HepG2 (cell line): ENCODE data around the gene PCBP2. TPM values are rescaled to one million over a fixed set of nuclear protein-coding genes. Genes with fewer than 3 reads are reported as not detected.

Experiments
- AKAP8 ChIP-seq: sonication (generic); formaldehyde crosslinking; IDR thresholded peaks from 2 replicates; pipeline ENCODE4 v1.5.1; 2020; ENCODE audit warnings: mild to moderate bottlenecking, missing genetic modification reagents
- ATAD3A ChIP-seq: sonication (generic); formaldehyde crosslinking; IDR thresholded peaks from 2 replicates; pipeline ENCODE4 v1.4.0; 2020; ENCODE audit warnings: missing genetic modification reagents
- DMAP1 ChIP-seq: IDR thresholded peaks from 2 replicates; pipeline ENCODE4 v1.6.1; 2016
- HNRNPL ChIP-seq: fragments of 200-400 bp; formaldehyde crosslinking; IDR thresholded peaks from 2 replicates; pipeline ENCODE4 v1.6.1; 2017; ENCODE audit warnings: mild to moderate bottlenecking, low read depth, low read length
- KDM5B ChIP-seq: sonication (generic); formaldehyde crosslinking; IDR thresholded peaks from 2 replicates; pipeline ENCODE4 v1.4.0; 2020; ENCODE audit warnings: missing genetic modification reagents, mild to moderate bottlenecking, borderline replicate concordance
- KLF13 ChIP-seq: sonication (generic); formaldehyde crosslinking; IDR thresholded peaks from 2 replicates; pipeline ENCODE4 v1.4.0; 2020; ENCODE audit warnings: mild to moderate bottlenecking, missing genetic modification reagents
- MAFK ChIP-seq, 2 experiments: IDR thresholded peaks in 1 of 2; conservative IDR thresholded peaks in 1 of 2; 2 replicates each; pipeline ENCODE4 v1.6.1; 2011; ENCODE audit warnings: improper control_type of control experiment in 2 of 2, low read length in 2 of 2
- NONO ChIP-seq, 2 experiments: fragments of 450-650 bp in 1 of 2; sonication (generic) in 1 of 2; formaldehyde crosslinking in 1 of 2; IDR thresholded peaks in 1 of 2; conservative IDR thresholded peaks in 1 of 2; 2 replicates each; pipeline versions ENCODE4 v1.6.1 to v1.8.0; 2017 to 2022; ENCODE audit warnings: mild to moderate bottlenecking in 1 of 2, missing genetic modification reagents in 1 of 2, moderate library complexity in 1 of 2
- POLR2G ChIP-seq: fragments of 200-400 bp; formaldehyde crosslinking; IDR thresholded peaks from 2 replicates; pipeline ENCODE4 v1.6.1; 2018; ENCODE audit warnings: mild to moderate bottlenecking, low read depth, low read length, moderate library complexity
- SOX5 ChIP-seq: IDR thresholded peaks from 2 replicates; pipeline ENCODE4 v1.6.1; 2016; ENCODE audit warnings: borderline replicate concordance
- TAF15 ChIP-seq: fragments of 200-400 bp; formaldehyde crosslinking; IDR thresholded peaks from one replicate; pipeline ENCODE4 v1.6.1; 2018; ENCODE audit warnings: mild to moderate bottlenecking, low read depth, low read length; ENCODE audit not compliant: poor library complexity, severe bottlenecking
- ZFP62 ChIP-seq: sonication (generic); formaldehyde crosslinking; IDR thresholded peaks from 2 replicates; pipeline ENCODE4 v1.4.0; 2020; ENCODE audit warnings: missing genetic modification reagents
- ZNF382 ChIP-seq: sonication (generic); formaldehyde crosslinking; IDR thresholded peaks from 2 replicates; pipeline ENCODE4 v1.5.0; 2020; ENCODE audit warnings: missing genetic modification reagents, mild to moderate bottlenecking, borderline replicate concordance
- ZNF558 ChIP-seq: sonication (generic); formaldehyde crosslinking; IDR thresholded peaks from 2 replicates; pipeline ENCODE4 v1.9.0; 2022; ENCODE audit warnings: mild to moderate bottlenecking, missing genetic modification reagents, borderline replicate concordance
- ZNF775 ChIP-seq: sonication (generic); formaldehyde crosslinking; IDR thresholded peaks from 2 replicates; pipeline ENCODE4 v1.4.0; 2020; ENCODE audit warnings: missing genetic modification reagents, mild to moderate bottlenecking, moderate library complexity, borderline replicate concordance
- polyA plus RNA-seq, 8 experiments: library from polyadenylated mRNA; depleted of rRNA in 3 of 8; stranded (reverse) in 7 of 8; unstranded in 1 of 8; fragments of >200 nt; fragmentation: Illumina TruSeq in 4 of 8; extraction: Trizol in 4 of 8; gene quantifications; 2 replicates each; pipeline versions ENCODE4 v1.2.1 to v1.2.3, GENCODE V29; 2011 to 2016; ENCODE audit warnings: low read depth in 4 of 8, missing spikeins in 1 of 8, mixed read lengths in 1 of 8; ENCODE audit not compliant: insufficient read depth in 1 of 8
- total RNA-seq, 5 experiments: library from RNA; depleted of rRNA; stranded (reverse); fragments of >200 nt; fragmentation: Illumina TruSeq; extraction: Trizol; gene quantifications; 2 replicates each; pipeline ENCODE4 v1.2.3, GENCODE V29; 2016; ENCODE audit warnings: low read depth in 1 of 5
- TF ChIP-seq, protein P1 (sequence below): IDR thresholded peaks from 2 replicates; pipeline ENCODE4 v1.6.1; 2016; ENCODE audit warnings: control low read depth
- TF ChIP-seq, protein P2 (sequence below): sonication (generic); formaldehyde crosslinking; conservative IDR thresholded peaks from 2 replicates; pipeline ENCODE4 v1.5.0; 2020; ENCODE audit warnings: missing genetic modification reagents
- TF ChIP-seq, protein P3 (sequence below): sonication (generic); formaldehyde crosslinking; IDR thresholded peaks from 2 replicates; pipeline ENCODE4 v1.5.0; 2020; ENCODE audit warnings: mild to moderate bottlenecking, missing genetic modification reagents
- TF ChIP-seq, protein P4 (sequence below): sonication (generic); formaldehyde crosslinking; IDR thresholded peaks from 2 replicates; pipeline ENCODE4 v1.4.0; 2020; ENCODE audit warnings: missing genetic modification reagents

The PCBP2 gene
- total and polyA plus RNA-seq, 2 of the 13 experiments (the other 11 are each of a cell fraction or from before 2014, with no cell fraction given) = 154 to 345 TPM

DNA sequence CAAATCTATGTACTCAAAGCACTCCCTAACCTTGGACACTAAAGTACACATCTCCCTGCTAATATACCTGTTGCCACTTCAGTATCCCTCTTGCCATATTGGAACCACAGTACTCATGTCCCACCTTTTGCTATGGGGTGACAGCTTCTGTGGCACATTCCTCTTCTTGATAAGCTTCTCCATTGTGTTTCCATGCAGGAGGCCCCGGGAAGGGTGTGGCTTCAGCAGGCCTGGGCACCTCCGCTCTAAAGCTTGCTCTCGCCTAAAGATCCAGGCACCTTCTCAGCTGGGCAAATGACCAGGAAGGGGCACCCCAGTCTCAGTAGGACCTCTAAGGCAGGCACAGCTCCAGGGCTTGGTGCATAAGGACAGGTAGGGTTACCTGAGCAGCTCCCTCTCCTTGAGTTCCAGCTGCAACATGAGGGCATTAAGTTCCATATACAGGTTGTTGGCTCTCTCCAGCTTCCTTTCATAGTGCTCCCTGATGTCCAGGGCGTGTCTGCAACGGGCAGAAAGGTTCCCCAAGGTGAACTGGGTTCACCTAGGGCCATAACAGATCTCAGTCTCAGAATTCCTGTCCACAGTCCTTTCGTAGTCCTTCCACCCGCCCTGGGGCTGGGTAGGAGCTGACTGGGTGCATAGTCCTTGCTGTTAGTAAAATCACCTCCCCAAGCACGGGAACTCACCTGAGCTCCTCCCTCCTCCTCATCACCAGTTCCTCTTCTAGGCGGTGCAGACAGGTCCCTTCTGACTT is 31.5 kb downstream of the PCBP2 start (continued):
- TF ChIP-seq, protein P1, sequence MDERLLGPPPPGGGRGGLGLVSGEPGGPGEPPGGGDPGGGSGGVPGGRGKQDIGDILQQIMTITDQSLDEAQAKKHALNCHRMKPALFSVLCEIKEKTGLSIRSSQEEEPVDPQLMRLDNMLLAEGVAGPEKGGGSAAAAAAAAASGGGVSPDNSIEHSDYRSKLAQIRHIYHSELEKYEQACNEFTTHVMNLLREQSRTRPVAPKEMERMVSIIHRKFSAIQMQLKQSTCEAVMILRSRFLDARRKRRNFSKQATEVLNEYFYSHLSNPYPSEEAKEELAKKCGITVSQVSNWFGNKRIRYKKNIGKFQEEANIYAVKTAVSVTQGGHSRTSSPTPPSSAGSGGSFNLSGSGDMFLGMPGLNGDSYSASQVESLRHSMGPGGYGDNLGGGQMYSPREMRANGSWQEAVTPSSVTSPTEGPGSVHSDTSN (CRISPR knock-in tag) = no peak
- TF ChIP-seq SOX5 (no peak), DMAP1 (no peak), ZNF558 (CRISPR knock-in tag) (no peak), TAF15 (no peak), POLR2G (peak; percentile 68), AKAP8 (CRISPR knock-in tag) (peak; percentile 11; the same call in 1 of the 2 replicates), ZNF382 (no peak), ZFP62 (no peak), KDM5B (CRISPR knock-in tag) (0 out of 2 replicates have a peak, but pooled peaks have one; percentile 21), ATAD3A (no peak), MAFK (conservative IDR thresholded peaks at IDR 0.05 in 1 of 2, IDR thresholded peaks at IDR 0.05 in 1 of 2; ENCODE audit: low read length in 2 of 2) (no peak), HNRNPL (no peak), ZNF775 (CRISPR knock-in tag) (no peak), KLF13 (CRISPR knock-in tag) (no peak), NONO (IDR thresholded peaks at IDR 0.05) (no peak), NONO (CRISPR knock-in tag; conservative IDR thresholded peaks at IDR 0.05) (no peak)
- TF ChIP-seq, protein P2, sequence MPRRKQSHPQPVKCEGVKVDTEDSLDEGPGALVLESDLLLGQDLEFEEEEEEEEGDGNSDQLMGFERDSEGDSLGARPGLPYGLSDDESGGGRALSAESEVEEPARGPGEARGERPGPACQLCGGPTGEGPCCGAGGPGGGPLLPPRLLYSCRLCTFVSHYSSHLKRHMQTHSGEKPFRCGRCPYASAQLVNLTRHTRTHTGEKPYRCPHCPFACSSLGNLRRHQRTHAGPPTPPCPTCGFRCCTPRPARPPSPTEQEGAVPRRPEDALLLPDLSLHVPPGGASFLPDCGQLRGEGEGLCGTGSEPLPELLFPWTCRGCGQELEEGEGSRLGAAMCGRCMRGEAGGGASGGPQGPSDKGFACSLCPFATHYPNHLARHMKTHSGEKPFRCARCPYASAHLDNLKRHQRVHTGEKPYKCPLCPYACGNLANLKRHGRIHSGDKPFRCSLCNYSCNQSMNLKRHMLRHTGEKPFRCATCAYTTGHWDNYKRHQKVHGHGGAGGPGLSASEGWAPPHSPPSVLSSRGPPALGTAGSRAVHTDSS (CRISPR knock-in tag) = no peak
- TF ChIP-seq, protein P3, sequence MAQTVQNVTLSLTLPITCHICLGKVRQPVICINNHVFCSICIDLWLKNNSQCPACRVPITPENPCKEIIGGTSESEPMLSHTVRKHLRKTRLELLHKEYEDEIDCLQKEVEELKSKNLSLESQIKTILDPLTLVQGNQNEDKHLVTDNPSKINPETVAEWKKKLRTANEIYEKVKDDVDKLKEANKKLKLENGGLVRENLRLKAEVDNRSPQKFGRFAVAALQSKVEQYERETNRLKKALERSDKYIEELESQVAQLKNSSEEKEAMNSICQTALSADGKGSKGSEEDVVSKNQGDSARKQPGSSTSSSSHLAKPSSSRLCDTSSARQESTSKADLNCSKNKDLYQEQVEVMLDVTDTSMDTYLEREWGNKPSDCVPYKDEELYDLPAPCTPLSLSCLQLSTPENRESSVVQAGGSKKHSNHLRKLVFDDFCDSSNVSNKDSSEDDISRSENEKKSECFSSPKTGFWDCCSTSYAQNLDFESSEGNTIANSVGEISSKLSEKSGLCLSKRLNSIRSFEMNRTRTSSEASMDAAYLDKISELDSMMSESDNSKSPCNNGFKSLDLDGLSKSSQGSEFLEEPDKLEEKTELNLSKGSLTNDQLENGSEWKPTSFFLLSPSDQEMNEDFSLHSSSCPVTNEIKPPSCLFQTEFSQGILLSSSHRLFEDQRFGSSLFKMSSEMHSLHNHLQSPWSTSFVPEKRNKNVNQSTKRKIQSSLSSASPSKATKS (CRISPR knock-in tag) = no peak
- TF ChIP-seq, protein P4, sequence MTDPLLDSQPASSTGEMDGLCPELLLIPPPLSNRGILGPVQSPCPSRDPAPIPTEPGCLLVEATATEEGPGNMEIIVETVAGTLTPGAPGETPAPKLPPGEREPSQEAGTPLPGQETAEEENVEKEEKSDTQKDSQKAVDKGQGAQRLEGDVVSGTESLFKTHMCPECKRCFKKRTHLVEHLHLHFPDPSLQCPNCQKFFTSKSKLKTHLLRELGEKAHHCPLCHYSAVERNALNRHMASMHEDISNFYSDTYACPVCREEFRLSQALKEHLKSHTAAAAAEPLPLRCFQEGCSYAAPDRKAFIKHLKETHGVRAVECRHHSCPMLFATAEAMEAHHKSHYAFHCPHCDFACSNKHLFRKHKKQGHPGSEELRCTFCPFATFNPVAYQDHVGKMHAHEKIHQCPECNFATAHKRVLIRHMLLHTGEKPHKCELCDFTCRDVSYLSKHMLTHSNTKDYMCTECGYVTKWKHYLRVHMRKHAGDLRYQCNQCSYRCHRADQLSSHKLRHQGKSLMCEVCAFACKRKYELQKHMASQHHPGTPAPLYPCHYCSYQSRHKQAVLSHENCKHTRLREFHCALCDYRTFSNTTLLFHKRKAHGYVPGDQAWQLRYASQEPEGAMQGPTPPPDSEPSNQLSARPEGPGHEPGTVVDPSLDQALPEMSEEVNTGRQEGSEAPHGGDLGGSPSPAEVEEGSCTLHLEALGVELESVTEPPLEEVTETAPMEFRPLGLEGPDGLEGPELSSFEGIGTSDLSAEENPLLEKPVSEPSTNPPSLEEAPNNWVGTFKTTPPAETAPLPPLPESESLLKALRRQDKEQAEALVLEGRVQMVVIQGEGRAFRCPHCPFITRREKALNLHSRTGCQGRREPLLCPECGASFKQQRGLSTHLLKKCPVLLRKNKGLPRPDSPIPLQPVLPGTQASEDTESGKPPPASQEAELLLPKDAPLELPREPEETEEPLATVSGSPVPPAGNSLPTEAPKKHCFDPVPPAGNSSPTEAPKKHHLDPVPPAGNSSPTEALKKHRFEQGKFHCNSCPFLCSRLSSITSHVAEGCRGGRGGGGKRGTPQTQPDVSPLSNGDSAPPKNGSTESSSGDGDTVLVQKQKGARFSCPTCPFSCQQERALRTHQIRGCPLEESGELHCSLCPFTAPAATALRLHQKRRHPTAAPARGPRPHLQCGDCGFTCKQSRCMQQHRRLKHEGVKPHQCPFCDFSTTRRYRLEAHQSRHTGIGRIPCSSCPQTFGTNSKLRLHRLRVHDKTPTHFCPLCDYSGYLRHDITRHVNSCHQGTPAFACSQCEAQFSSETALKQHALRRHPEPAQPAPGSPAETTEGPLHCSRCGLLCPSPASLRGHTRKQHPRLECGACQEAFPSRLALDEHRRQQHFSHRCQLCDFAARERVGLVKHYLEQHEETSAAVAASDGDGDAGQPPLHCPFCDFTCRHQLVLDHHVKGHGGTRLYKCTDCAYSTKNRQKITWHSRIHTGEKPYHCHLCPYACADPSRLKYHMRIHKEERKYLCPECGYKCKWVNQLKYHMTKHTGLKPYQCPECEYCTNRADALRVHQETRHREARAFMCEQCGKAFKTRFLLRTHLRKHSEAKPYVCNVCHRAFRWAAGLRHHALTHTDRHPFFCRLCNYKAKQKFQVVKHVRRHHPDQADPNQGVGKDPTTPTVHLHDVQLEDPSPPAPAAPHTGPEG = no peak
